ENCODE measurements around the gene MRPL28. TPM values are rescaled to one million over a fixed set of nuclear protein-coding genes. Genes with fewer than 3 reads are reported as not detected.
"Not testable (repeated sequence)": the region's sequence is repeated elsewhere in the genome, so short reads cannot be mapped to it uniquely, and the experiment has no call there.

The MRPL28 gene
- total RNA-seq = 77.2 TPM
- long read RNA-seq, transcript MRPL28-201 (6 exons, 1,098 nt) = major isoform, 52 of 104 reads
- long read RNA-seq, partial matches to known transcripts = 39 of 104 reads
- long read RNA-seq, other reads (novel, unspliced or antisense) = 11 of 104 reads

DNA sequence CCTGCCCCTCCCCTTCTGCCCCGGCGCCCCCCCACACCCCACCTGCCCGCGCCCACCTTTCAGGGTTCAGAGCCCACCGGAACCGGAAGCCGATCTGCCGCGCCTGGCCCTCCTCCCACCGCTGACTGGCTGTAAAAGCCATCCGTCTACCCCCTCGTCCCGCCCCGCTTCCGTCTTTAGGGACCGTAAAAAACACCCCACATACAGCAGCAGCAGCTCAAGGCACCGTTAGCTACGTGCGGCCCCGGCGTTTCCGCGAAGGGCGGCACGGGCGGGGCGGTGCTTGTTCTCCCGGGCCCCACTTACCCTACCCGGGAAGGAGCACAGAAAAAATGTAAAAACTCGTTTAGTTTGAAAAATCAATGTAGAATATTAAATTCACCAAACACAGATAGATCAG lies at the start of gene MRPL28:
Gene MRPL28 (minus strand): TSS at position 96 of the 400 bp plus-strand sequence. CDS start 320 bp downstream, outside the sequence.
- intact Hi-C loops (cut with micrococcal nuclease) = no loop called here
- DNase-seq (peak; percentile 96), ATAC-seq (peak; percentile 95)

GRCh38 chr16:415170-415498 lies 44.8 kb upstream of the MRPL28 start:
- intact Hi-C loops (cut with micrococcal nuclease); DNase-seq; ATAC-seq: not testable (repeated sequence)

DNA sequence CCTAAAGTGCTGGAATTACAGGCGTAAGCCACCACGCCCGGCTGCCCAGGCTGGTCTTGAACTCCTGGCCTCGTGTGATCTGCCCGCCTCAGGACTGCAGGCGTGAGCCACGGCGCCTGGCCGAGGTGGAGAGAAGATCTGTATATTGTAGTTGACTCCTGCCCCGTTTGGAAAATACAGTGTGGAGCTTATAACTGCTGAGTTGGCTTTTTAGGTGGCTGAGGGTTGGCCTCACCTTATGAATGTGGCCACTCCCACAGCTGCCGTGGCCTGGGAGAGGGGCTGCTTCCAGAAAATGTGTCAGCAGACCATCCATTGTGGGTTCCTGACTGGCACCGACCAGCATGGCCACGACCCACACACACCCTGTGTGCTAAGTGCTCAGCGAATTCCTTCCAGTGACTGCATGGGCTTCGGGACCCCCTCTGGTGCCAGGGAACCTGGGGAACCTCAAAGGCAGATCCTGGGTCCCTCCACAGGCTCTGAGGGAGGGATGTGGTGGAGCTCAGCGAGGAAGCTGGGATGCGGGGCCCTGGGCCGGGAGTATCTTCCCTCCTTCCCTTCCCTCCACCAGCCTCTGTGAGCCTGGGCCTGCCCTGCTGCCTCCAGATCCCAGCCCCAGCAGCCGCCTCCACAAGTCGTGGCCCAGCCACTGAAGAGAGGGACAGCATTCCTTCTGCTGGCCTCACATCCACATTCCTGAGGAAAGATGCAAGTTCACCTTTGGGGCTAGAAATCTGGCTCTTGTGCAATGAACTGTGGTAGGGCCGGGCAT lies 44.2 kb upstream of the MRPL28 start:
- ATAC-seq (no peak), DNase-seq (no peak)
- intact Hi-C loops (cut with micrococcal nuclease) = no loop called here

- ATAC-seq = no peak
- DNase-seq = no peak
- intact Hi-C loops (cut with micrococcal nuclease) = no loop called here
These were observed 41.4 kb upstream of the MRPL28 start for GRCh38 chr16:411576-412265.

GRCh38 chr16:410516-411178 lies 40.3 kb upstream of the MRPL28 start:
- intact Hi-C loops (cut with micrococcal nuclease) = no loop called here
- ATAC-seq (no peak), DNase-seq (no peak)

DNA sequence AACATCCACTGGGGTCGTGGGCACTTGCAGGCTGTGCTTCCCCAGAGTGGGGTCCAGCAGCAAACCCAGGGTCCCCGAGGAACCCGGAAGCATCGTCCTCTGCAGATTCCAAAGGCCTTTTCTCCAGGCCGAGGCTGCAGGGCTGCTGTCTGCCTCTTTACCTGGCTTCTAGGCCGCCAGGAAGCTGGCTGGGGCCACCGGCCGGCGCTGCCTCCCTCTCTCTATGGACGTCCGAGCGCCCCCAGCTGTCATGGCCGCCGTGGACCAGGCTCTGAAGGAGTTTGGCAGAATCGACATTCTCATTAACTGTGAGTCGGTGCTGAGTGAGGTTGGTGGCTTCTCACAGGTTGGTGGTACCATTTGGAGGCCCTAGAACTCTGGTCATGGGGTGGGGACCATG lies 36.9 kb upstream of the MRPL28 start:
- ATAC-seq = no peak
- intact Hi-C loops (cut with micrococcal nuclease) = no loop called here

DNA sequence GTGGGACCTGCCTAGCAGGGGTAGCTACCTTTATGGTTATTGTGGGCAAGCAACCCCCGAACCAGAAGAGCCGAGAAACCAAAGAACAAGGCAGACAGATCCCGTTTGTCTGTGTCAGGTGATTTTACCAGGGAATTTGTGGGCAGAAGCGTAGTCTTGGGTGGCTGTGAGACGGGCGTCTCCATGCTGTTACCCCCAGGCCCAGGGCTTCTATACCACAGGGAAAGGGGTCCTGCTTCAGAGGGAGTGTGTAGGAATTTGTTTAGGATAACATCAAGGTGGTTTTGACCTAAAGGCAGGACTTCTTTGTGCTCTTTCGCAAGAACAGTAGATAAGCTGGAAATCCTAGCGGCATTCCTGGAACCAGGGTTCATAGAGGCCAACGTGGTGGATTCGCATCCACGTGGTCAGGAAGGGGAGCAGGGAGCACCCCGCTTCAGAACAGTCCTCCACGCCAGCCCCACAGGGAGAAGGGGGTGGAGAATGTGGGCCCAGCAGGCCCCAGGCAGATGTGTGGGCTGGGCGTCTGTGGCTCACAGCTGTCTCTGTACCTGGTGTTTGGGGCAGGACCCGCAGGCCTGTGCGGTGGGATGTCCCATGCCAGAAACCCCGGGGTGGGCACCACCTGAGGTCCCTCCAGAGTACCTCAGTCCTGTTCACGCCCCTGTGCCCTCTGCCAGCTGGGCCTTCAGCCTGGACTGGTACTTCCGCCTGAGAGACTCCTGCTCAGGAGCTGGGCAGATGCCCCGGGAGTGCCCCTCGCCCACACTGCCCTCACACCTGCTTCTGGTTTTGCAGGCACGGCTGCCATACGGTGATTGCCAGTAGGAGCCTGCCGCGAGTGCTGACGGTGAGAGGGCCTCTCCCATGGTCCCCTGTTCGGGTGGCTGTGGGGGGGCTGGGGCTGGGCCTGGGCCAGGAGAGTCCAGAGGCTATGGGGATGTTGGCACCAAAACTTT lies 35.5 kb upstream of the MRPL28 start:
- ATAC-seq = no peak
- no peak for DNase-seq
- intact Hi-C loops (cut with micrococcal nuclease) = no loop called here

More for the DNA sequence above, 36.9 kb upstream of the MRPL28 start:
- no peak for DNase-seq

DNA sequence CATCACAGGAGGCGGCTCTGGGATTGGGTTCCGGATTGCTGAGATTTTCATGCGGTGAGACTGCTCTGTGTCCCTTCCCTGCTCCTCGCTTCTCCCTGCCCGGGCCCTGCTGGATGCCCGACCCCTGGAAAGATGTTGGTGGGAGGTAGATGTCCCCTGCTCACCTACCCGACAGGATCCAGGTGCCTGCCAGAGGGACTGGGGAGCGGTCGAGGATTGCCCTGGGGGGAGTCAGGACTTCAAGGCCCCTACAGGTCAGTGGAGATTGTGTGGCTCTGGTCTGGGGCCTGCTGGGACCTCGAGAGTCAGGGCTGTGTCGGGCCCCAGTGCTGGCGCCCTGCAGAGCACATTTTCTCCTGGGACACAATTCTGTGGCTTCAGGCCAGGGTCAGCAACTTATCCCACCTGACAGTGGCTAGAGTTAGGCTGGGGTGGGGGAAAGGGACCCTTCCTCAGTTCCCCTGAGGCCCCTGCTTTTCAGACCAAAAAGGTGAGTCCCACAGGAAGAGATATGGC lies 34.7 kb upstream of the MRPL28 start:
- ATAC-seq = no peak
- DNase-seq = no peak
- intact Hi-C loops (cut with micrococcal nuclease) = no loop called here

DNA sequence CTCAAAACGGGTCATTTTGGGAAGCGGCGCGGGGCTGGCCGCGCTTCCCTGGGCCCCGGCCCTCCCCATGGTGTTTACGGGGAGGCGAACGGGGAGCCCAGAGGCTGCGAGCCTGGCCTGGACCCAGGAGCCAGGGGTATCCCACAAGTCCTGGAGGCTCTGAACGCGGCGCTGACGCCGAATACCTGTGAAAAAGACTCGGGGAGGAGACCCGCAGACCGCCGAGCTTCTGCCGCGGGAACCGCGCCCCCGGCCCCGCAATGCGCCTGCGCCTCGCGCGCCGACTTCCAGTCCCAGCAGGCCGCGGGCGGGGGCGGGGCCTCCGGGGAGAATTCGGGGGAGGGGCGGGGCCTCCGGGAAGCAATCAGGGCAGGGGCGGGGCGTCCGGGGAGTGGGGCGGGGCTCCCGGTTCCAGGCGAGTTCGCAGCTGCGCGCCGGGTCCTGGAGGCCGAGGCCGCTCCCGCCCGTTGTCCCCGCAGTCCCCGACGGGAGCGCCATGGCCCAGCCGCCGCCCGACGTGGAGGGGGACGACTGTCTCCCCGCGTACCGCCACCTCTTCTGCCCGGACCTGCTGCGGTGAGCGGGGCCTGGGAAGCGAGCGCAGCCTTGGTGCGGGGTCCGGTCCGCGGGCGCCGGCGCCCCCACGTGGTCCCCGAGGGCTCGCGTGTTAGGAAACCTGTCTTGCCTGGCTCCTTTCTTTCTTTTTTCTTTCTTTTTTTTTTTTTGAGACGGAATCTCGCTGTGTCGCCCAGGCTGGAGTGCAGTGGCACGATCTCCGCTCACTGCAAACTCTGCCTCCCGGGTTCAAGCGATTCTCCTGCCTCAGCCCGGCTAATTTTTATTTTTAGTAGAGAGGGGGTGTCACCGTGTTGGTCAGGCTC lies 31.4 kb upstream of the MRPL28 start, which contains the start of gene DECR2:
Gene DECR2 (plus strand): TSS at position 418 of the 881 bp plus-strand sequence. CDS start 79 bp downstream, at position 497.
- ATAC-seq = peak; percentile 91
- intact Hi-C loops (cut with micrococcal nuclease) = no loop called here
- DNase-seq = peak; percentile 98

- no peak for DNase-seq
- no peak for ATAC-seq
- intact Hi-C loops (cut with micrococcal nuclease) = no loop called here
These were observed 29.8 kb upstream of the MRPL28 start for GRCh38 chr16:400061-400591.

DNA sequence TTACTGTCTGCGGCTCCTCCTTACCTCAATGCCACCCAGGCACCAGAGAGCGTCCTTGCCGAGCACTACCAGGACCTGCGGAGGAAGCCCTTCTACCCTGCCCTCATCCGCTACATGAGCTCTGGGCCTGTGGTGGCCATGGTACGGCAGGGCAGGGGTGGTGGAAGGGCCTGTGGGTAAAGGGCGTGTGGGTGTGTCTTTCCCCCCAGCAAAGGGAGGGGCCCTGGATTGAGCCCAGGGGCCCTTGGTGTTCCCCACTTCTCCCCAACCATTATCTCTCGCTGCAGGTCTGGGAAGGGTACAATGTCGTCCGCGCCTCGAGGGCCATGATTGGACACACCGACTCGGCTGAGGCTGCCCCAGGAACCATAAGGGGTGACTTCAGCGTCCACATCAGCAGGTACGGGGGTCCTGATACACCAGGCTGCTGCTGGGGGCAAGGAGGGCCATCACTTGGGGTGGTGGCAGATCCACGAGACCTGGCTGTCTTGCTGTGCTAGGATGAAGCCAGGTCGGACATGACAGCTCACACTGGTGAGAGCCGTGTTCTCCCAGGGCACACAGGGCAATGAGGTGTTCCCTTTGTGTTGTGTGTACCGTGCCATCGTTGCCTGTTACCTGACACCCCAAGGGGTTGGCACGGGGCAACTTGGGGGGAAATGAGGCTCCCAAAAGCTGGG lies 29.1 kb upstream of the MRPL28 start:
- ATAC-seq (no peak), DNase-seq (no peak)
- intact Hi-C loops (cut with micrococcal nuclease) = no loop called here

- ATAC-seq (no peak), DNase-seq (no peak)
- intact Hi-C loops (cut with micrococcal nuclease) = no loop called here
These were observed 28.4 kb upstream of the MRPL28 start for GRCh38 chr16:398561-399339.

DNA sequence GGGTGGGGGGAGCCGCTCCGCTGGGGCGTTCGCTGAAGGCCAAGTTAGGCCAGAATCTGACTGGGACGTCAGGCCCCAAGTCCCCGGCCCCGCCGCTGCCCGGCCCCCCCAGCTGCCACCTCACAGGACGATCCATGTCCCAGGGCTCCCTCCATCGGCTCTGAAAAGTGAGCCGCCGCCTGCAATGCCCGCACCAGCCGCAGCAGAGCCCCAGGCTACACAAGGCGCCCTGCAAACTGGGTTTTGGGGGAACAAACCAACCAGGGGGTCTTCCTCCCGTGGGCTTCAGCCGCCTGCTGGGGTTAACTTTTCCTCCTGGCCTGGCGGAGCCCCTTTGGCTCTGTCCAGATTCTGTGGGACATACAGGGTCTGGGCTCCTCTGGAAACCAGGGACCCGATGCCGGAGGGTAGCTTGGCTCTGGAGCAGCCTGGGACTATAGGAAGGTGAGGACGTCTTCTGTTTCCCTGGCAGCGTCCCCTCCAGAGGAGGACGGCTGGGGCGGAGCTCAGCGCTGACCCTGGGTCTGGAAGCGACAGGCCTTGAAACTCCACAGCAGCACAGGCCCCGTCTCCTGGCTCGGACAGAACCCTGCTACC lies 27.5 kb upstream of the MRPL28 start:
- DNase-seq = peak; percentile 84
- peak; percentile 43 for ATAC-seq
- intact Hi-C loops (cut with micrococcal nuclease) = no loop called here

DNA sequence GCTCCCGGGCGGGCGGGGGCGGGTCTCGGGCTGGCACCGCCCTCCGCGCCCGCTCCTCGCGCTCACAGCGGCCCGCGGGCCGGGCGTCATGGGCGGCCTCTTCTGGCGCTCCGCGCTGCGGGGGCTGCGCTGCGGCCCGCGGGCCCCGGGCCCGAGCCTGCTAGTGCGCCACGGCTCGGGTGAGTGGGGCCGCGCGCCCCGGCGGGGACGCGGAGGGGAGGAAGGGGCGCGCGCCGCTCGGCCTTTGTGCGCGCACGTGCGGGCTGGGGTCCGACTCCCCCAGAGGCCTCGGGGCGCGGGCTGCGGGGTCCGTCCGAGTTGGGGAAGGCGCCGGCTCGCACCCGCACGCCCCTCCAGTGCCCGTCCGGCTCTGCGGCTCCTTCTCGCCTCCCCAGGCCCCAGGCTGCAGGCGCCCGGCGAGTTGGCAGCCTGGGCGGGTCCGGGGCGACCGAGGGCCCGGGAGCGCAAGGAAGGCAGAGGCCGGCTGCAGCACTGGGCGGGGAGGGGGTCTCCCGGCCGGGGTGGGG lies 26.9 kb upstream of the MRPL28 start, which contains the start of gene NME4:
Gene NME4 (plus strand): TSS at position 65 of the 527 bp plus-strand sequence. CDS start 24 bp downstream, at position 89.
- ATAC-seq = peak; percentile 5
- intact Hi-C loops (cut with micrococcal nuclease) = no loop called here
- peak; percentile 68 for DNase-seq

- peak; percentile 66 for DNase-seq
- ATAC-seq = peak; percentile 21
- intact Hi-C loops (cut with micrococcal nuclease) = no loop called here
These were observed 26.3 kb upstream of the MRPL28 start for GRCh38 chr16:396605-397004.

Measured in left ventricle myocardium superior (tissue), 1 donor.